NOMO-1 (cell line): Measurements from ENCODE around the gene NOP58.
"Not testable (repeated sequence)": the region's sequence is repeated elsewhere in the genome, so short reads cannot be mapped to it uniquely, and the experiment has no call there.

Source experiments
- DNase-seq, 2 experiments: peaks; one replicate each; lab custom pipeline; 2025; ENCODE audit not compliant: unreplicated experiment in 2 of 2; lab: John Stamatoyannopoulos, UW

NOP58 gene

GRCh38 chr2:202265467-202266277 is at the start of gene NOP58:
Gene NOP58 (plus strand): TSS chr2:202265763. CDS start chr2:202265942, 179 bp downstream.
- DNase-seq, result peak; percentile 93 to 97

- DNase-seq, result no peak
Observed at GRCh38 chr2:202221873-202222272, 43.7 kb upstream of the NOP58 start.

- peak in 1 of 2 experiments; percentile 33 for DNase-seq
Observed at GRCh38 chr2:202237787-202238233, 27.8 kb upstream of the NOP58 start.

- peak; percentile 81 to 85 for DNase-seq
Observed at GRCh38 chr2:202238234-202239197, 27.0 kb upstream of the NOP58 start, which contains the start of gene SUMO1. Gene SUMO1 (minus strand): TSS chr2:202238597. CDS start chr2:202238451, 146 bp downstream.

GRCh38 chr2:202247710-202248109 is 17.9 kb upstream of the NOP58 start:
- not testable (repeated sequence) for DNase-seq

- DNase-seq, result peak in 1 of 2 experiments; percentile 34
Observed at GRCh38 chr2:202249521-202250253, 15.9 kb upstream of the NOP58 start.

GRCh38 chr2:202251494-202251893 is 14.1 kb upstream of the NOP58 start:
- no peak for DNase-seq

GRCh38 chr2:202261531-202261930 is 4.0 kb upstream of the NOP58 start:
- no peak for DNase-seq

- DNase-seq, result peak in 1 of 2 experiments; percentile 14
Observed at GRCh38 chr2:202267495-202267894, 1.9 kb downstream of the NOP58 start.

- peak in 1 of 2 experiments; percentile 24 for DNase-seq
Observed at GRCh38 chr2:202269585-202269984, 4.0 kb downstream of the NOP58 start.

GRCh38 chr2:202270487-202270886 is 4.9 kb downstream of the NOP58 start:
- no peak for DNase-seq

GRCh38 chr2:202276078-202276720 is 10.6 kb downstream of the NOP58 start:
- not testable (repeated sequence) for DNase-seq

GRCh38 chr2:202278036-202278760 is 12.6 kb downstream of the NOP58 start:
- peak in 1 of 2 experiments; percentile 42 for DNase-seq

- DNase-seq, result no peak
Observed at GRCh38 chr2:202278944-202279343, 13.4 kb downstream of the NOP58 start.

GRCh38 chr2:202286595-202286994 is 21.0 kb downstream of the NOP58 start:
- DNase-seq, result no peak

GRCh38 chr2:202289394-202290204 is 24.0 kb downstream of the NOP58 start:
- no peak for DNase-seq

- no peak for DNase-seq
Observed at GRCh38 chr2:202290316-202290715, 24.8 kb downstream of the NOP58 start.

GRCh38 chr2:202290970-202291369 is 25.4 kb downstream of the NOP58 start:
- DNase-seq, result no peak
